ENCODE results near the gene FGFR1OP2. TPM values are rescaled to one million over a fixed set of nuclear protein-coding genes. Genes with fewer than 3 reads are reported as not detected.
A peak's percentile ranks its signal among the peaks of the same experiment; 100 is the strongest.

Gene FGFR1OP2
- total and polyA plus RNA-seq, 2 of the 8 experiments (the other 6 are each of a cell fraction or from before 2014, with no cell fraction given) = 8.8 to 34.4 TPM

DNA sequence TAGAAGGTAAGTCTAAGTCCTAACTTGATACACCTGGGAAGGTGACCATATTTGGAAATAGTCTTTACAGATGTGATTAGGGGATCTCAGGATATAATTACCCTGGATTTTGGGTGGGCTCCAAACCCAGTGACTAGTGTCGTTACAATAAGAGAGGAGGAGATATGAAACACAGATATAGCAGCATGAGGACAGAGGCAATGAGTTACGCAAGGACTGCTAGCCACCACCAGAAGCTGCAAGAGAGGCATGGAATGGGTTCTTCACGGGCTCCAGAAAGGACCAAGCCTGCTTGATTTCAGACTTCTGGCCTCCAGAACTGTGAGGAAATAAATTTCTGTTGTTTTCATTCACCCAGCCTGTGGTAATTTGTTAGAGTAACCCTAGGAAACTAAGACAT, 28.6 kb downstream of the FGFR1OP2 start:
- H2AFZ ChIP-seq (ENCODE audit: low read length) = no peak overlapping the region
- H4K91ac ChIP-seq (replicated peaks; ENCODE audit: insufficient read length, low read length) = no peak overlapping the region
- no peak overlapping the region for H3K23ac ChIP-seq (ENCODE audit: insufficient read length)
- no peaks in the 10 kb centered on the region for H3K23me2 ChIP-seq (ENCODE audit: low read depth, low read length)
- no peaks in the 10 kb centered on the region for H3K27me3 ChIP-seq (replicated peaks in 1 of 4; ENCODE audit: control insufficient read depth in 3 of 4, extremely low read depth in 1 of 4, insufficient read depth in 3 of 4, low read length in 3 of 4)
- H3K27ac ChIP-seq (ENCODE audit: low read depth, low read length) = no peak overlapping the region
- H4K20me1 ChIP-seq (replicated peaks in 1 of 2; ENCODE audit: control insufficient read depth in 1 of 2, insufficient read depth in 2 of 2, low read length in 2 of 2) = no peaks in the 10 kb centered on the region
- H3K4me2 ChIP-seq (ENCODE audit: insufficient read depth in 1 of 2, low read depth in 2 of 2, low read length in 2 of 2) = no peak overlapping the region
- no peak overlapping the region for H2BK5ac ChIP-seq (ENCODE audit: low read depth, low read length)
- H3K18ac ChIP-seq (ENCODE audit: extremely low read depth, low read length) = no peak overlapping the region
- H2AK5ac ChIP-seq (ENCODE audit: low read depth, low read length) = no peak overlapping the region
- no peak overlapping the region for H3K9ac ChIP-seq (replicated peaks in 1 of 4; ENCODE audit: extremely low read depth in 1 of 4, low read depth in 3 of 4, low read length in 3 of 4)
- no peak overlapping the region for H3K56ac ChIP-seq (replicated peaks; ENCODE audit: insufficient read length, low read depth, low read length)
- H2BK15ac ChIP-seq (ENCODE audit: low read length) = no peak overlapping the region
- no peak overlapping the region for H3K4ac ChIP-seq (replicated peaks; ENCODE audit: insufficient read length, low read depth, low read length)
- H4K5ac ChIP-seq (ENCODE audit: insufficient read length, low read depth, low read length) = no peak overlapping the region
- H3K79me1 ChIP-seq (ENCODE audit: low read depth, low read length) = no peaks in the 10 kb centered on the region
- ChIA-PET POLR2A (ENCODE audit: partially characterized antibody) (no interaction called here), CTCF (ENCODE audit: partially characterized antibody) (interaction anchor here (1.3 kb wide), 1 partner anchor 10 kb away, joined by 3 read pairs; no protein-coding TSS in a partner anchor)
- no peak overlapping the region for H2BK20ac ChIP-seq (ENCODE audit: low read length)
- H3K36me3 ChIP-seq (ENCODE audit: control insufficient read depth in 2 of 4, insufficient read depth in 4 of 4, low read length in 3 of 4) = peaks cover 0 to 8% (median 3%) of the 10 kb centered on the region in 4 experiments; a peak in 3 of 8 replicates
- H3K79me2 ChIP-seq (ENCODE audit: control insufficient read depth in 1 of 2, insufficient read depth in 2 of 2, low read length in 2 of 2) = no peaks in the 10 kb centered on the region
- no peak overlapping the region for H3K4me3 ChIP-seq (ENCODE audit: extremely low read depth in 1 of 4, insufficient read depth in 2 of 4, low read depth in 3 of 4, low read length in 4 of 4)
- no peak overlapping the region for H4K8ac ChIP-seq (ENCODE audit: extremely low read depth, insufficient read depth, low read length)
- TF ChIP-seq SIRT6 (IDR thresholded peaks at IDR 0.05; ENCODE audit: low read length) = no peak
- TF ChIP-seq CEBPB (IDR thresholded peaks at IDR 0.05; ENCODE audit: low read depth, low read length) = peak; percentile 38; the same call in 1 of the 2 replicates
- H3K14ac ChIP-seq (ENCODE audit: insufficient read length) = no peak overlapping the region
- FAIRE-seq (no peak), DNase-seq (ENCODE audit: low read depth in 1 of 2, low spot score in 2 of 2) (no peak)
- 82% methylated on average over 3 of the region's 3 CpGs; no CpG with 5 or more reads in 1 of the 2 experiments for WGBS, 2 experiments (ENCODE audit: extremely low coverage in 1 of 2, insufficient coverage in 1 of 2, insufficient read length in 1 of 2, insufficient replicate concordance in 2 of 2, low coverage in 1 of 2, low lambda C conversion rate in 2 of 2, missing lambda C conversion rate in 1 of 2)
- H3K4me1 ChIP-seq (replicated peaks in 1 of 4; ENCODE audit: control insufficient read depth in 3 of 4, insufficient read depth in 4 of 4, low read length in 3 of 4) = no peaks in the 10 kb centered on the region
- H2BK120ac ChIP-seq (replicated peaks; ENCODE audit: low read depth, low read length) = no peak overlapping the region
- H2BK12ac ChIP-seq (ENCODE audit: low read depth, low read length) = no peak overlapping the region
- no peaks in the 10 kb centered on the region for H3K9me3 ChIP-seq (ENCODE audit: insufficient read depth in 2 of 2, low read depth in 1 of 2, low read length in 1 of 2)
